Astrocyte (in vitro differentiated cells and primary cell): ENCODE data around the gene SLC8A2. TPM values are rescaled to one million over a fixed set of nuclear protein-coding genes. Genes with fewer than 3 reads are reported as not detected.

Experiments used
- DNase-seq: peaks from one replicate; pipeline ENCODE4 v3.0.0-alpha.2; 2010; ENCODE audit warnings: low read depth
- FAIRE-seq: peaks from 2 replicates; lab custom pipeline; 2011; peaks lifted over from hg19 to GRCh38; lab: Jason Lieb, UNC
- H2AFZ ChIP-seq: 2 replicates; pipeline ENCODE4 v1.6.0; 2012; ENCODE audit warnings: low read depth, low read length, inconsistent platforms
- H3K27ac ChIP-seq: 2 replicates; pipeline ENCODE4 v1.5.1; 2011; ENCODE audit warnings: low read depth, low read length, inconsistent platforms
- H3K27me3 ChIP-seq: 2 replicates; pipeline ENCODE4 v1.6.0; 2011; ENCODE audit warnings: low read length, inconsistent platforms; ENCODE audit not compliant: insufficient read depth
- H3K36me3 ChIP-seq: 2 replicates; pipeline ENCODE4 v1.5.1; 2011; ENCODE audit warnings: low read length, inconsistent platforms; ENCODE audit not compliant: insufficient read depth
- H3K4me1 ChIP-seq: 2 replicates; pipeline ENCODE4 v1.5.1; 2011; ENCODE audit warnings: low read length, inconsistent platforms; ENCODE audit not compliant: insufficient read depth
- H3K4me2 ChIP-seq: 2 replicates; pipeline ENCODE4 v1.6.0; 2012; ENCODE audit warnings: low read length, inconsistent platforms
- H3K4me3 ChIP-seq: 2 replicates; pipeline ENCODE4 v1.5.1; 2011; ENCODE audit warnings: low read depth, mild to moderate bottlenecking, low read length, inconsistent platforms; ENCODE audit not compliant: insufficient read depth
- H3K79me2 ChIP-seq: 2 replicates; pipeline ENCODE4 v1.6.0; 2012; ENCODE audit warnings: mild to moderate bottlenecking, low read length, inconsistent platforms; ENCODE audit not compliant: insufficient read depth
- H3K9ac ChIP-seq: 2 replicates; pipeline ENCODE4 v1.6.0; 2012; ENCODE audit warnings: mild to moderate bottlenecking, low read length, inconsistent platforms
- H3K9me3 ChIP-seq: 2 replicates; pipeline ENCODE4 v1.5.1; 2012; ENCODE audit warnings: low read depth, mild to moderate bottlenecking, low read length, inconsistent platforms; ENCODE audit not compliant: insufficient read depth
- H4K20me1 ChIP-seq: 2 replicates; pipeline ENCODE4 v1.6.0; 2012; ENCODE audit warnings: low read length, inconsistent platforms; ENCODE audit not compliant: insufficient read depth
- H3K27ac Mint-ChIP-seq: one replicate; pipeline ENCODE4 v1.8.0; 2021; ENCODE audit warnings: mild to moderate bottlenecking, mixed read lengths; ENCODE audit not compliant: unreplicated experiment
- H3K27me3 Mint-ChIP-seq: one replicate; pipeline ENCODE4 v1.8.0; 2021; ENCODE audit warnings: low read depth, mixed read lengths; ENCODE audit not compliant: unreplicated experiment
- H3K36me3 Mint-ChIP-seq: one replicate; pipeline ENCODE4 v1.8.0; 2021; ENCODE audit warnings: low read depth, mixed read lengths; ENCODE audit not compliant: unreplicated experiment
- H3K4me1 Mint-ChIP-seq: one replicate; pipeline ENCODE4 v1.8.0; 2021; ENCODE audit warnings: low read depth, mixed read lengths; ENCODE audit not compliant: unreplicated experiment
- H3K4me3 Mint-ChIP-seq: one replicate; pipeline ENCODE4 v1.8.0; 2021; ENCODE audit warnings: mild to moderate bottlenecking, moderate library complexity, mixed read lengths; ENCODE audit not compliant: unreplicated experiment
- H3K9me3 Mint-ChIP-seq: one replicate; pipeline ENCODE4 v1.8.0; 2021; ENCODE audit warnings: mild to moderate bottlenecking, mixed read lengths; ENCODE audit not compliant: unreplicated experiment
- EZH2 ChIP-seq: IDR thresholded peaks from 2 replicates; pipeline ENCODE4 v1.6.1; 2012; ENCODE audit warnings: mild to moderate bottlenecking, low read length, inconsistent platforms; ENCODE audit not compliant: insufficient read depth
- total RNA-seq: library from RNA; stranded (reverse); gene quantifications from 2 replicates; pipeline ENCODE4 v1.2.1, GENCODE V29; 2021
- TF ChIP-seq, protein P1 (sequence below): IDR thresholded peaks from 2 replicates; pipeline ENCODE4 v1.5.1; 2011; ENCODE audit warnings: low read depth, mild to moderate bottlenecking, inconsistent platforms, low read length, moderate library complexity; ENCODE audit not compliant: insufficient read depth

SLC8A2 gene
- total RNA-seq, 1 donor from 2014 or later: 3.3 TPM

DNA sequence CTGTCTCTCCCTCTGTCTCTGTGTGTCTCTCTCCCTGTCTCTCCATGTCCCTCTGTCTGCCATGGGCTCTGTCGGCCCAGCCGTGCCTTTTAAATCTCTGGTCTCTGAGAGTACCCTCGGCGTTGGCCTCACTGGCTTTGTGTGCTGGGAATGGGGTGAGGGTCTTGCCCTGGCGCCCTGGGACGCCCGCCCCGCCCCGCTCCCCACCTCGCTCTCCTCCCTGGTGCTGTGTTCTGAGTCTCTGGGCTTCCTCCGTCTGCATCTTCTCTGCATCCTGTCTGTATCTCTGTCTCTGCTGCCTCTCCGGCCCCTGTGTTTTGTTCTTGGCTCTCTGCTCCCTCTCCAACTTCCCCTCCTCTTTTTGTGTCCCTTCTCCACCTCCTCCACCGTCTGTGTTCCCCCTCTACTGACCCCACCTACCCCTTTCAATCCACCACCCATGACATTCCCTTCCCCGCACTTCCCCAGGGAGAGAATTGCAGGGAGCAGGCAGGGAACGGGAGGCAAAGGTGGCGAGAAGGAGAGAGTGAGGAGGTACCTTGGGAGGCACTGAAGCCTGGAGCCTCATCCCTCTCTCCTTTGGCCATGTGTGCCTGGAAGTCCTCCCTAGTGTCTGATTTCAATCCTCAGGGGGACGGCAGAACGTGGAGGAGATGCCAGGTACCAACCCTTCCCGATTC lies 48.4 kb downstream of the SLC8A2 start:
- H3K79me2 ChIP-seq: no peaks in the 10 kb centered on the region
- peaks cover 39% of the 10 kb centered on the region for H3K27me3 ChIP-seq
- H3K27me3 Mint-ChIP-seq: peaks cover 10% of the 10 kb centered on the region

DNA sequence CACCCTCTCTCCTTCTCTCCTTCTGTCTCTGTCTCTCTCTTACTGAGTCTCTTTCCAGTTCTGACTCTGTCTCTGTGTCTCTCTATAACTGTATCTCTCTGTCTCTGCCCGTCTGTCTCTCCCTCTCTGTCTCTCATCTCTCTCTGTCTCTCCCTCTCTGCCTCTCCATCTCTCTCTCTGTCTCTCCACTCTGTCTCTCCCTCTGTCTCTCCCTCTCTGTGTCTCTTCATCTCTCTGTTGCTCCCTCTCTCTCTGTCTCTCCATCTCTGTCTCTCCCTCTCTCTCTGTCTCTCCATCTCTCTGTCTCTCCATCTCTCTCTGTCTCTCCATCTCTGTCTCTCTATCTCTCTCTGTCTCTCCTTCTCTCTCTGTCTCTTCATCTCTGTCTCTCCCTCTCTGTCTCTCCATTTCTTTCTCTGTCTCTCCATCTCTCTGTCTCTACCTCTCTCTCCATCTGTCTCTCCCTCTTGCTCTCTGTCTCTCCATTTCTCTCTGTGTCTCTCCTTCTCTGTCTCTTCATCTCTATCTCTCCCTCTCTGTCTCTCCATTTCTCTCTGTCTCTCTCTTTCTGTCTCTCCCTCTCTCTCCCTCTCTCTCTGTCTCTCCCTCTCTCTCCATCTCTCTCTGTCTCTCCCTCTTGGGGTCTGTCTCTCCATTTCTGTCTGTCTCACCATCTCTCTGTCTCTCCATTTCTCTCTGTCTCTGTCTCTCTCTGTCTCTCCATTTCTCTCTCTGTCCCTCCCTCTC lies 49.1 kb downstream of the SLC8A2 start:
- Mint-ChIP-seq H3K4me3 (peak overlapping the region; percentile 64), H3K27ac (peak overlapping the region; percentile 86), H3K4me1 (peaks cover 27% of the 10 kb centered on the region), H3K27me3 (peaks cover 12% of the 10 kb centered on the region), H3K9me3 (no peaks in the 10 kb centered on the region), H3K36me3 (no peaks in the 10 kb centered on the region)
- Histone ChIP-seq H4K20me1 (peaks cover 18% of the 10 kb centered on the region), H3K4me2 (peak overlapping the region; percentile 76), H3K36me3 (no peaks in the 10 kb centered on the region), H3K9me3 (no peaks in the 10 kb centered on the region), H3K9ac (no peak overlapping the region), H2AFZ (no peak overlapping the region), H3K27me3 (peaks cover 47% of the 10 kb centered on the region), H3K4me3 (no peak overlapping the region), H3K79me2 (no peaks in the 10 kb centered on the region), H3K4me1 (peaks cover 5% of the 10 kb centered on the region), H3K27ac (no peak overlapping the region)
- FAIRE-seq (no peak), DNase-seq (no peak)
- TF ChIP-seq, protein P1, sequence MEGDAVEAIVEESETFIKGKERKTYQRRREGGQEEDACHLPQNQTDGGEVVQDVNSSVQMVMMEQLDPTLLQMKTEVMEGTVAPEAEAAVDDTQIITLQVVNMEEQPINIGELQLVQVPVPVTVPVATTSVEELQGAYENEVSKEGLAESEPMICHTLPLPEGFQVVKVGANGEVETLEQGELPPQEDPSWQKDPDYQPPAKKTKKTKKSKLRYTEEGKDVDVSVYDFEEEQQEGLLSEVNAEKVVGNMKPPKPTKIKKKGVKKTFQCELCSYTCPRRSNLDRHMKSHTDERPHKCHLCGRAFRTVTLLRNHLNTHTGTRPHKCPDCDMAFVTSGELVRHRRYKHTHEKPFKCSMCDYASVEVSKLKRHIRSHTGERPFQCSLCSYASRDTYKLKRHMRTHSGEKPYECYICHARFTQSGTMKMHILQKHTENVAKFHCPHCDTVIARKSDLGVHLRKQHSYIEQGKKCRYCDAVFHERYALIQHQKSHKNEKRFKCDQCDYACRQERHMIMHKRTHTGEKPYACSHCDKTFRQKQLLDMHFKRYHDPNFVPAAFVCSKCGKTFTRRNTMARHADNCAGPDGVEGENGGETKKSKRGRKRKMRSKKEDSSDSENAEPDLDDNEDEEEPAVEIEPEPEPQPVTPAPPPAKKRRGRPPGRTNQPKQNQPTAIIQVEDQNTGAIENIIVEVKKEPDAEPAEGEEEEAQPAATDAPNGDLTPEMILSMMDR: no peak
- peak; percentile 46 for TF ChIP-seq EZH2

More for the DNA sequence above, 48.4 kb downstream of the SLC8A2 start:
- peaks cover 23% of the 10 kb centered on the region for H3K4me1 Mint-ChIP-seq
- no peaks in the 10 kb centered on the region for H3K9me3 Mint-ChIP-seq
- Histone ChIP-seq H3K27ac (no peak overlapping the region), H3K4me3 (no peak overlapping the region), H3K9ac (no peak overlapping the region), H4K20me1 (peaks cover 13% of the 10 kb centered on the region), H3K36me3 (no peaks in the 10 kb centered on the region), H3K4me2 (no peak overlapping the region), H2AFZ (no peak overlapping the region), H3K4me1 (peaks cover 10% of the 10 kb centered on the region), H3K9me3 (no peaks in the 10 kb centered on the region)
- H3K4me3 Mint-ChIP-seq: peak overlapping the region; percentile 35
- no peak overlapping the region for H3K27ac Mint-ChIP-seq
- TF ChIP-seq, protein P1: no peak
- no peak for TF ChIP-seq EZH2
- FAIRE-seq: no peak
- no peaks in the 10 kb centered on the region for H3K36me3 Mint-ChIP-seq
- no peak for DNase-seq
